Right kidney (tissue), 1 donor: ENCODE data around the gene COG2.
"Not testable (repeated sequence)": the region's sequence is repeated elsewhere in the genome, so short reads cannot be mapped to it uniquely, and the experiment has no call there.

Experiments
- DNase-seq: peaks from one replicate; pipeline ENCODE4 v3.0.0-alpha.2; 2016

The COG2 gene

GRCh38 chr1:230715510-230715909 is 73.2 kb downstream of the COG2 start:
- DNase-seq = no peak

GRCh38 chr1:230716453-230716852 is 74.2 kb downstream of the COG2 start:
- DNase-seq = not testable (repeated sequence)

- DNase-seq = no peak
Observed at GRCh38 chr1:230717251-230717650, 75.0 kb downstream of the COG2 start.

GRCh38 chr1:230721849-230722522 is 79.7 kb downstream of the COG2 start:
- not testable (repeated sequence) for DNase-seq

GRCh38 chr1:230725256-230726012 is 83.2 kb downstream of the COG2 start:
- DNase-seq = no peak

GRCh38 chr1:230728710-230729392 is 86.6 kb downstream of the COG2 start:
- DNase-seq = no peak

- DNase-seq = no peak
Observed at GRCh38 chr1:230730977-230731376, 88.7 kb downstream of the COG2 start.

GRCh38 chr1:230735447-230735846 is 93.2 kb downstream of the COG2 start:
- no peak for DNase-seq

GRCh38 chr1:230737622-230738262 is 95.5 kb downstream of the COG2 start:
- DNase-seq = no peak

GRCh38 chr1:230739564-230740290 is 97.4 kb downstream of the COG2 start:
- no peak for DNase-seq
